HG03457 (cell line): ENCODE data around the gene HNRNPR.
"Not testable (repeated sequence)": the region's sequence is repeated elsewhere in the genome, so short reads cannot be mapped to it uniquely, and the experiment has no call there.

ENCODE experiments used
- ATAC-seq: cut with Tn5 transposase; IDR thresholded peaks from one replicate; pipeline ENCODE4 v1.9.1; 2021; ENCODE audit warnings: moderate number of reproducible peaks; ENCODE audit not compliant: unreplicated experiment

The HNRNPR gene

DNA sequence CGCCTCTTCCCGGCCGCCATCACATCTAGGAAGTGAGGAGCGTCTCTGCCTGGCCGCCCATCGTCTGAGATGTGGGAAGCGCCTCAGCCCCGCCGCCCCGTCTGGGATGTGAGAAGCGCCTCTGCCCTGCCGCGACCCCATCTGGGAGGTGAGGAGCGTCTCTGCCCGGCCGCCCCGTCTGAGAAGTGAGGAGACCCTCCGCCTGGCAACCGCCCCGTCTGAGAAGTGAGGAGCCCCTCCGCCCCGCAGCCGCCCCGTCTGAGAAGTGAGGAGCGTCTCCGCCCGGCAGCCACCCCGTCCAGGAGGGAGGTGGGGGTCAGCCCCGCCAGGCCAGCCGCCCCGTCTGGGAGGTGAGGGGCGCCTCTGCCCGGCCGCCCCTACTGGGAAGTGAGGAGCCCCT lies 86.7 kb downstream of the HNRNPR start:
- ATAC-seq: not testable (repeated sequence)
